Psoas muscle (tissue), 8 donors: ENCODE measurements around the gene LMBR1L. TPM values are rescaled to one million over a fixed set of nuclear protein-coding genes. Genes with fewer than 3 reads are reported as not detected.
"Not testable (repeated sequence)": the region's sequence is repeated elsewhere in the genome, so short reads cannot be mapped to it uniquely, and the experiment has no call there.

Source experiments
- ATAC-seq, 4 donors: fragments of 200-7000 bp; cut with Tn5 transposase; one replicate each; pipeline ENCODE4 v1.9.1; 2020; ENCODE audit warnings: moderate library complexity in 3 of 4, mild to moderate bottlenecking in 2 of 4
- DNase-seq, 2 donors: peaks; one replicate each; pipeline ENCODE4 v3.0.0-alpha.2; 2020
- H3K27ac ChIP-seq: fragments of 200-600 bp; one replicate; pipeline ENCODE4 v1.8.0; 2022
- H3K27me3 ChIP-seq, 3 donors: fragments of 200-600 bp in 1 of 3; one replicate each; pipeline versions ENCODE4 v1.6.1 to v1.8.0; 2013 to 2022; ENCODE audit warnings: low read length in 2 of 3, mild to moderate bottlenecking in 2 of 3, moderate library complexity in 1 of 3; ENCODE audit not compliant: insufficient read depth in 3 of 3
- H3K36me3 ChIP-seq, 2 donors: fragments of 200-600 bp in 1 of 2; one replicate each; pipeline versions ENCODE4 v1.6.1 to v1.8.0; 2013 to 2022; ENCODE audit warnings: low read depth in 1 of 2, mild to moderate bottlenecking in 1 of 2, moderate library complexity in 1 of 2; ENCODE audit not compliant: insufficient read depth in 1 of 2
- H3K4me1 ChIP-seq: fragments of 200-600 bp; one replicate; pipeline ENCODE4 v1.8.0; 2022
- H3K4me3 ChIP-seq: fragments of 200-600 bp; one replicate; pipeline ENCODE4 v1.8.0; 2022; ENCODE audit warnings: mild to moderate bottlenecking
- H3K9me3 ChIP-seq: fragments of 200-600 bp; one replicate; pipeline ENCODE4 v1.8.0; 2022
- CTCF ChIP-seq: fragments of 200-600 bp; IDR thresholded peaks from one replicate; pipeline ENCODE4 v1.8.0; 2022; ENCODE audit warnings: antibody characterized with exemption
- WGBS, 3 donors: extraction: QIAGEN DNeasy Blood & Tissue Kit; methylation state at CpG; one replicate each; pipeline versions ENCODE4 v1.1.6 to v1.1.7; 2013; 5-methylcytosine and 5-hydroxymethylcytosine counted together
- intact Hi-C, 2 donors: fragments of 100-400 bp; cut with DNase I; formaldehyde crosslinking; loops; one replicate each; pipeline versions ENCODE4 v1.11.0 to v1.14.2; 2022
- polyA plus RNA-seq, 3 donors: library from polyadenylated mRNA; stranded (reverse); fragments of 200-250 nt; gene quantifications; one replicate each; pipeline ENCODE4 v1.2.3, GENCODE V29; 2013
- total RNA-seq, 4 donors: library from RNA; stranded (reverse); fragmentation: NEBNext Ultra II Directional in 2 of 4; extraction: Animal tissue kit (Norgen Biotek cat#: 25700) in 2 of 4; gene quantifications; one replicate each; pipeline versions ENCODE4 v1.2.1 to v1.2.4, GENCODE V29; 2021 to 2023
- donor health status: healthy with polysubstance abuse.
- donor health status: DM: no; HTN: no; CAD: no; lungs with moderate emphysema.
- donor health status: Bipolar disorder and iron deficiency.
- donor health status: healthy.
- donor health status: DM: yes; HTN: yes; CAD: no.
- donor health status: DM: no; HTN: no; CAD: no.
- donor health status: DM: no; HTN: no; CAD: no.
- donor health status: DM: yes; HTN: yes; CAD: no.

Gene LMBR1L
- total and polyA plus RNA-seq, 7 donors = 13.3 to 27.3 (median 16.8) TPM

DNA sequence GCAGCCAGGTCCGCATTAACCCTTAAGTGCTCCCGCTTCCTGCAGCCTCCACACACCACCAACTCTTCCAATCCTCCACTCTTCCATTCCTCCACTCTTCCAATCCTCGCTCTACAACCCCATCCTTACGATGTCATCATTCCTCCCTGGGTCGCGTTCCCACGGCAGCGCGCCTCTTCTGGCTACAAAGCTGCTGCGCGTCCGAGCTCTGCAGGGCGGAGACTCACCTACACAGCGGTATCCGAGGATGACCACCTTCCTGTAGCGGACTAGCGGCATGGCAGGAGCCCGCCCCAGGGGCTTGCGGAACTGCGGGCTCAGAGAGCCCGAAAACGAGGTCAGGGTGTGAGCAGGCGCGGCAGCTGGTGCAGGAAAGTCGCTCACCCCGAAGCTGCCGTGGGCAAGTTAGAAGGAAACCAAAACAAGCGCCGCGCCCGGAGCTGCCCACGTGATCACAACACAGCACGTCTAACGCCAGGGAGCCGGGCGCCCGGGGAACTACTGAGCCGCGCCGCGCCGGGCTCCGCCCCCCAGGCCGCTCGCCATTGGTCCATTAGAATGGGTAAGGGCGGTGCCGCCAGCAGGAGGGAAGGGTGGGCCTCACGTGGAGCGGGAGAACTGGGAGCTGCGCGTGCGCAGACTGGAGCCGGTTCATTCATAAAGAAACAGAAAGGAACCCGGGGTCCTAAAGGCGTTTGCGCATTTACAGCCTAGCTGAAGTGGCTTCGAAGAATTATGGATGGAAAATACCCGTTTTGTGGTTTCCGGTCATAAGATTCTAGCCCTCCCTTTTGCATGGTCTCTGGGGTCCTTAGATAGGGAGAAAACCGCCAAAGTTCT is 40.9 kb downstream of the LMBR1L start, which contains the start of gene RHEBL1:
Gene RHEBL1, minus strand, starts transcription at position 473 of the 840 bp plus-strand sequence. Its CDS starts 194 bp downstream, at position 279.
- Histone ChIP-seq H3K4me3 (peak within 1 kb of the TSS; percentile 85), H3K36me3 (no peaks in the 10 kb centered on the region), H3K4me1 (peaks cover 10% of the 10 kb centered on the region), H3K9me3 (no peaks in the 10 kb centered on the region), H3K27me3 (no peaks in the 10 kb centered on the region), H3K27ac (peak within 1 kb of the TSS; percentile 70)
- DNase-seq (peak; percentile 99), ATAC-seq (peak; percentile 100)
- TF ChIP-seq CTCF = no peak
- WGBS, 3 donors = 0 to 1% (median 0%) methylated on average over 60 of the region's 60 CpGs
- intact Hi-C loops = loop anchor here in 1 of 2 donors (10.0 kb wide), 1 partner anchor 165 kb away; no protein-coding TSS in a partner anchor

- no peaks in the 10 kb centered on the region for H3K36me3 ChIP-seq
- intact Hi-C loops = loop anchor here in 1 of 2 donors (10.0 kb wide), 1 partner anchor 166 kb away; no protein-coding TSS in a partner anchor
- ATAC-seq (no peak), DNase-seq (no peak)
- TF ChIP-seq CTCF = no peak
- H3K4me1 ChIP-seq = peaks cover 14% of the 10 kb centered on the region
- H3K27me3 ChIP-seq = no peaks in the 10 kb centered on the region
- peak overlapping the region; percentile 85 for H3K4me3 ChIP-seq
- no peaks in the 10 kb centered on the region for H3K9me3 ChIP-seq
- peak overlapping the region; percentile 70 for H3K27ac ChIP-seq
- WGBS, 3 donors = 16 to 20% (median 19%) methylated on average over 21 of the region's 21 CpGs
These were observed 41.7 kb downstream of the LMBR1L start for GRCh38 chr12:49068879-49069506.

DNA sequence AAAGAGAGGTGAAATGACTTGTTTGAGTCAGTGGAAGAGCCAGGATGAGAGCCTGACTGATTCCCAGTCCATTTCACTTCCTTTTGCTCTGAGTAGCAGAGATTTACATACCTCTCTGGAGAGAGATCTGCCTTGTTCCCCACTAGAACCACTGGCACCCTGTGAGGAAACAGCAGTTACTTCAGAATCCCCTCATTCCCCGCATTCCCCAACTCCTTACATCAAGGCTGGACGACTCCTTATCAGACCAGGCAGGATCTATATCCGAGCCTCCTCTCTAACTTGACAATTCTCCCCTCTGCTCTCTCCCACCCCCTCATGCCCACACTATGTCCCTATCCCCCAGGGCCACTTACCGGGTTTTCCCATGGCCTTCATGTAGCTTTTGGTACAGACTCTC is 44.5 kb downstream of the LMBR1L start:
- intact Hi-C loops = loop anchor here in 1 of 2 donors (10.0 kb wide), 1 partner anchor 169 kb away; no protein-coding TSS in a partner anchor
- DNase-seq (no peak), ATAC-seq (no peak)
- Histone ChIP-seq H3K36me3 (no peaks in the 10 kb centered on the region), H3K4me3 (no peak overlapping the region), H3K4me1 (peaks cover 14% of the 10 kb centered on the region), H3K9me3 (no peaks in the 10 kb centered on the region), H3K27me3 (no peaks in the 10 kb centered on the region), H3K27ac (no peak overlapping the region)
- 76 to 80% (median 77%) methylated on average over 4 of the region's 4 CpGs for WGBS, 3 donors
- TF ChIP-seq CTCF = no peak

DNA sequence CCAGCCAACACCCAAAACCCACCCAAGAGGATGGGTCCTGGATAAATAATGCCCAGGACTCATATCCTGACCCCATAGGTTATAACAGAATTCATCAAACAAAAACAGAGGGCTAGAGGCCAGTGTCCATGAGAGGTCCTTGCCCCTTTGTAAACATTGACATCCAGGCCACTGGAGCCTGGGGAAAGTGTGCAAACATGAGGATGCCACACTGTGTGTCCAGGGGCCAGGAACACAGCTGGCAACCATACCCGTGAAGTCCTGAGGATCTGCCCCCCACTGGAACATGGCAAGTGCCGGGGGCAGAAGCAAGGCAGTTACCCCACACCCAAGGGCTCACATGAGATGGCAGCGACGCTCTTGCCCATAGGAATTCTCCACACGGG is 45.9 kb downstream of the LMBR1L start:
- no peaks in the 10 kb centered on the region for H3K9me3 ChIP-seq
- H3K27ac ChIP-seq = no peak overlapping the region
- 87 to 91% (median 90%) methylated on average over 5 of the region's 5 CpGs for WGBS, 3 donors
- intact Hi-C loops = loop anchor here (2.0 to 10.0 kb wide), 4 partner anchors 33 to 170 kb away; no protein-coding TSS in a partner anchor
- H3K4me1 ChIP-seq = peaks cover 8% of the 10 kb centered on the region
- ATAC-seq (no peak), DNase-seq (no peak)
- H3K4me3 ChIP-seq = no peak overlapping the region
- no peak for TF ChIP-seq CTCF
- H3K27me3 ChIP-seq = no peaks in the 10 kb centered on the region
- H3K36me3 ChIP-seq = no peaks in the 10 kb centered on the region

DNA sequence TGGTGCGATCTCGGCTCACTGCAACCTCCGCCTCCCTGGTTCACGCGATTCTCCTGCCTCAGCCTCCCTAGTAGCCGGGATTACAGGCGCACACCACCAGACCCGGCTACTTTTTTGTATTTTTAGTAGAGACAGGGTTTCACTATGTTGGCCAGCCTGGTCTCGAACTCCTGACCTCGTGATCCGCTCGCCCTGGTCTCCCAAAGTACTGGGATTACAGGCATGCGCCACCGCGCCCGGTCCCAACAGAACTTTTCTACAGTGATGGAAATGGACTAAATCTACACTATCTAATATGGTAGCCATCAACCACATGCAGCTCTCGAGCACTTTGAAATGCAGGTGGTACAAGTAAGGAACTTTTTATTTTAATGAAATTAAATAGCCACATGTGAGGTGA is 48.7 kb downstream of the LMBR1L start:
- H3K27me3 ChIP-seq, DNase-seq, H3K9me3 ChIP-seq, H3K27ac ChIP-seq, ATAC-seq, H3K36me3 ChIP-seq: not testable (repeated sequence)
- Histone ChIP-seq H3K4me3 (peak overlapping the region; percentile 99), H3K4me1 (peaks cover 16% of the 10 kb centered on the region)
- 89 to 94% (median 89%) methylated on average over 17 of the region's 17 CpGs for WGBS, 3 donors
- intact Hi-C loops = loop anchor here (5.0 to 10.0 kb wide), 3 partner anchors 35 to 173 kb away; no protein-coding TSS in a partner anchor
